HepG2 (cell line): ENCODE data around the gene KISS1R. TPM values are rescaled to one million over a fixed set of nuclear protein-coding genes. Genes with fewer than 3 reads are reported as not detected.
A peak's percentile ranks its signal among the peaks of the same experiment; 100 is the strongest.

Experiments used
- AHR ChIP-seq: IDR thresholded peaks from 2 replicates; pipeline ENCODE4 v1.6.1; 2018; ENCODE audit warnings: missing genetic modification reagents, missing compliant biosample characterization
- CHD2 ChIP-seq: IDR thresholded peaks from 2 replicates; pipeline ENCODE4 v1.6.1; 2011; ENCODE audit warnings: low read depth, low read length, improper control_type of control experiment
- FOSL1 ChIP-seq: sonication (generic); formaldehyde crosslinking; IDR thresholded peaks from 2 replicates; pipeline ENCODE4 v1.9.0; 2021; ENCODE audit warnings: missing genetic modification reagents, borderline replicate concordance
- LCORL ChIP-seq, 2 experiments: fragments of 450-650 bp in 1 of 2; sonication (generic) in 1 of 2; formaldehyde crosslinking in 1 of 2; IDR thresholded peaks; 2 replicates each; pipeline versions ENCODE4 v1.5.0 to v1.6.1; 2017 to 2020; ENCODE audit warnings: antibody characterized with exemption in 1 of 2, missing genetic modification reagents in 1 of 2
- NBN ChIP-seq: fragments of 450-650 bp; conservative IDR thresholded peaks from 2 replicates; pipeline ENCODE4 v1.6.1; 2017
- NR2C2 ChIP-seq: sonication (generic); formaldehyde crosslinking; IDR thresholded peaks from 2 replicates; pipeline ENCODE4 v1.4.0; 2020; ENCODE audit warnings: missing genetic modification reagents, mild to moderate bottlenecking, moderate library complexity, borderline replicate concordance
- PHF21A ChIP-seq: sonication (generic); formaldehyde crosslinking; IDR thresholded peaks from 2 replicates; pipeline ENCODE4 v1.5.0; 2020; ENCODE audit warnings: mild to moderate bottlenecking, missing genetic modification reagents
- RXRA ChIP-seq: sonication (generic); formaldehyde crosslinking; IDR thresholded peaks from 2 replicates; pipeline ENCODE4 v1.5.1; 2020; ENCODE audit warnings: missing genetic modification reagents
- SALL2 ChIP-seq: sonication (generic); formaldehyde crosslinking; IDR thresholded peaks from 2 replicates; pipeline ENCODE4 v1.8.1; 2023; ENCODE audit warnings: mild to moderate bottlenecking, missing genetic modification reagents, inconsistent platforms
- SOX13 ChIP-seq, 3 experiments: fragments of 450-650 bp in 1 of 3; sonication (generic) in 1 of 3; formaldehyde crosslinking in 1 of 3; IDR thresholded peaks in 2 of 3; conservative IDR thresholded peaks in 1 of 3; 2 replicates each; pipeline versions ENCODE4 v1.5.0 to v1.6.1; 2016 to 2020; ENCODE audit warnings: antibody characterized with exemption in 1 of 3, mild to moderate bottlenecking in 1 of 3, missing compliant biosample characterization in 1 of 3, missing genetic modification reagents in 1 of 3, moderate library complexity in 1 of 3
- XBP1 ChIP-seq: sonication (generic); formaldehyde crosslinking; IDR thresholded peaks from 2 replicates; pipeline ENCODE4 v1.5.0; 2020; ENCODE audit warnings: missing genetic modification reagents
- ZIK1 ChIP-seq: sonication (generic); formaldehyde crosslinking; IDR thresholded peaks from 2 replicates; pipeline ENCODE4 v1.5.0; 2020; ENCODE audit warnings: mild to moderate bottlenecking, low read depth, missing genetic modification reagents, borderline replicate concordance
- ZNF143 ChIP-seq: sonication (generic); formaldehyde crosslinking; IDR thresholded peaks from 2 replicates; pipeline ENCODE4 v1.4.0; 2020; ENCODE audit warnings: missing genetic modification reagents
- ZNF235 ChIP-seq: sonication (generic); formaldehyde crosslinking; IDR thresholded peaks from 2 replicates; pipeline ENCODE4 v1.8.1; 2023; ENCODE audit warnings: mild to moderate bottlenecking, missing genetic modification reagents, borderline replicate concordance
- ZNF296 ChIP-seq: sonication (generic); formaldehyde crosslinking; conservative IDR thresholded peaks from 2 replicates; pipeline ENCODE4 v1.5.0; 2020; ENCODE audit warnings: mild to moderate bottlenecking, missing genetic modification reagents
- ZNF350 ChIP-seq: sonication (generic); formaldehyde crosslinking; IDR thresholded peaks from 2 replicates; pipeline ENCODE4 v1.4.0; 2020; ENCODE audit warnings: mild to moderate bottlenecking, low read depth, missing genetic modification reagents, borderline replicate concordance
- ZNF569 ChIP-seq: sonication (generic); formaldehyde crosslinking; IDR thresholded peaks from 2 replicates; pipeline ENCODE4 v1.5.0; 2020; ENCODE audit warnings: mild to moderate bottlenecking, missing genetic modification reagents, moderate library complexity, borderline replicate concordance
- ZNF652 ChIP-seq: IDR thresholded peaks from 2 replicates; pipeline ENCODE4 v1.6.1; 2016; ENCODE audit warnings: low read depth, borderline replicate concordance
- ZNF724P ChIP-seq: sonication (generic); formaldehyde crosslinking; IDR thresholded peaks from 2 replicates; pipeline ENCODE4 v1.8.0; 2022; ENCODE audit warnings: missing genetic modification reagents, borderline replicate concordance
- polyA plus RNA-seq, 8 experiments: library from polyadenylated mRNA; depleted of rRNA in 3 of 8; stranded (reverse) in 7 of 8; unstranded in 1 of 8; fragments of >200 nt; fragmentation: Illumina TruSeq in 4 of 8; extraction: Trizol in 4 of 8; gene quantifications; 2 replicates each; pipeline versions ENCODE4 v1.2.1 to v1.2.3, GENCODE V29; 2011 to 2016; ENCODE audit warnings: low read depth in 4 of 8, missing spikeins in 1 of 8, mixed read lengths in 1 of 8; ENCODE audit not compliant: insufficient read depth in 1 of 8
- total RNA-seq, 5 experiments: library from RNA; depleted of rRNA; stranded (reverse); fragments of >200 nt; fragmentation: Illumina TruSeq; extraction: Trizol; gene quantifications; 2 replicates each; pipeline ENCODE4 v1.2.3, GENCODE V29; 2016; ENCODE audit warnings: low read depth in 1 of 5
- TF ChIP-seq, protein P1 (sequence below): sonication (generic); formaldehyde crosslinking; IDR thresholded peaks from 2 replicates; pipeline ENCODE4 v1.8.1; 2023; ENCODE audit warnings: mild to moderate bottlenecking, moderate library complexity, missing genetic modification reagents
- TF ChIP-seq, protein P2 (sequence below): sonication (generic); formaldehyde crosslinking; IDR thresholded peaks from 2 replicates; pipeline ENCODE4 v1.8.1; 2023; ENCODE audit warnings: mild to moderate bottlenecking, missing genetic modification reagents, borderline replicate concordance
- TF ChIP-seq, protein P3 (sequence below): sonication (generic); formaldehyde crosslinking; IDR thresholded peaks from 2 replicates; pipeline ENCODE4 v1.8.0; 2022; ENCODE audit warnings: missing genetic modification reagents, mild to moderate bottlenecking, moderate library complexity, borderline replicate concordance
- TF ChIP-seq, protein P4 (sequence below): sonication (generic); formaldehyde crosslinking; IDR thresholded peaks from 2 replicates; pipeline ENCODE4 v1.4.0; 2020; ENCODE audit warnings: mild to moderate bottlenecking, missing genetic modification reagents
- TF ChIP-seq, protein P5 (sequence below): sonication (generic); formaldehyde crosslinking; IDR thresholded peaks from 2 replicates; pipeline ENCODE4 v1.8.0; 2023; ENCODE audit warnings: mild to moderate bottlenecking, missing genetic modification reagents

KISS1R gene
- total and polyA plus RNA-seq, 2 of the 13 experiments (the other 11 are each of a cell fraction or from before 2014, with no cell fraction given) = 1.1 to 10.2 TPM

DNA sequence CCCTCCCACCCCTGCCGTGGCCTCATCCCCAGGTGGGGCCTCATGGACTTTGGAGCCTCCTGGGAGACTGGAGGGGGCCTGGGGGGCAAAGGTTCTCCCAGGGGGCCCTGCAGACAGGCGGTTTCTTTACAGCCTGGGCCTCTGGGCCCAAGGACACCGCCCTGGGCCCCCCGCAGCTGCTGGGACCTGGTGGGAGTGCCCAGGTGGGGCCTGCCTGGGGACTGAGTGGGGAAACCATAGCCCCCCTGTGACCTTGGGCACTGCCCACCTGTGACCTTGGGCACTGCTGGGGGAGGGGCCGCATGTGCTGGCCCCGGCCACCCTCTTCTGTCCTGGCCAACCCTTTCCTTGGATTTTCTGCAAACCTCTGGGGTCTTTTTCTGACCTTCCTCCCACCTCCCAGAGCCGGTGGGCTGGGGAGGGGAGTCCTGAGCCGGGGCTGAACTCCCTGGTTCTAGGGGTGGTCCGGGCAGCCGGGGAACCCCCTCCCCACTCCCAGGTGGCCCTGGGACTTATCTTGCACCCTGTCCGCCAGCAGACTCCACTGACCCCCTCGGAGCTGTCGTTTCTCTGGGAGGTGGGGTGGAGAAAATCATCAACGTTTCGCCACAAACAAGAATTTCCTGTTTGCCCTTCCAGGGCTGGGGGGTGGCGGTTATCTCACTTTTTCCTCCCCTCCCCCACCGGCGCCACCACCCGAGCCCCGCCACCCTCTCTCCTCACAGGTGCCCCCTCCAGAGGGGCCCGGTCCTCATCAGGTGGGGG, 35.7 kb downstream of the KISS1R start (continued):
- TF ChIP-seq, protein P1, sequence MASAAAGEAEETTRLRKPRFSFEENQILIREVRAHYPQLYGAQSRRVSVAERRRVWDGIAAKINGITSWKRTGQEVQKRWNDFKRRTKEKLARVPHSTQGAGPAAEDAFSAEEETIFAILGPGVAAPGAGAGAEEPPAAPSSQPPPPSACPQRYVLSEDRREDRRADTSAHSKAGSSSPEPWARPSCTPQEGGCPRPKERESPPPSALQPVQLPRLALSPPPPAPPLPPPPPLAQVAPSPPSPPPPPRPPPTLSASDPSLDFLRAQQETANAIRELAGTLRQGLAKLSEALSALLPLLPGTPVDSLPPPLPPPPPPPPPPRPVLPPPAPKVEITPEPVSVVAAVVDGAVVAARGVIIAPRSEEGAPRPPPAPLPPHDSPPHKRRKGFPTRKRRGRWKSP (CRISPR knock-in tag) = no peak; the same call in 1 of the 2 replicates
- TF ChIP-seq ZNF724P (no peak), XBP1 (0 out of 2 replicates have a peak, but pooled peaks have one; percentile 41), PHF21A (peak; percentile 99), RXRA (peak; percentile 97), ZIK1 (CRISPR knock-in tag) (no peak), ZNF569 (CRISPR knock-in tag) (no peak), ZNF143 (CRISPR knock-in tag) (peak; percentile 72), NR2C2 (CRISPR knock-in tag) (peak; percentile 88), CHD2 (peak; percentile 52; the same call in 1 of the 2 replicates), SOX13 (IDR thresholded peaks at IDR 0.05) (peak; percentile 89), SOX13 (CRISPR knock-in tag; conservative IDR thresholded peaks at IDR 0.05 in 1 of 2, IDR thresholded peaks at IDR 0.05 in 1 of 2) (peak; percentile 82 to 88; a peak in 2 of 4 replicates), ZNF350 (CRISPR knock-in tag) (peak; percentile 98), ZNF296 (CRISPR knock-in tag) (0 out of 2 replicates have a peak, but pooled peaks have one; percentile 45), FOSL1 (CRISPR knock-in tag) (no peak), ZNF235 (peak; percentile 65; the same call in 1 of the 2 replicates), AHR (0 out of 2 replicates have a peak, but pooled peaks have one; percentile 78), SALL2 (CRISPR knock-in tag) (peak; percentile 74), NBN (no peak), ZNF652 (peak; percentile 81; the same call in 1 of the 2 replicates), LCORL (IDR thresholded peaks at IDR 0.05) (no peak), LCORL (CRISPR knock-in tag; IDR thresholded peaks at IDR 0.05) (peak; percentile 95)
- TF ChIP-seq, protein P2, sequence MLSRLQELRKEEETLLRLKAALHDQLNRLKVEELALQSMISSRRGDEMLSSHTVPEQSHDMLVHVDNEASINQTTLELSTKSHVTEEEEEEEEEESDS (CRISPR knock-in tag) = no peak
- TF ChIP-seq, protein P3, sequence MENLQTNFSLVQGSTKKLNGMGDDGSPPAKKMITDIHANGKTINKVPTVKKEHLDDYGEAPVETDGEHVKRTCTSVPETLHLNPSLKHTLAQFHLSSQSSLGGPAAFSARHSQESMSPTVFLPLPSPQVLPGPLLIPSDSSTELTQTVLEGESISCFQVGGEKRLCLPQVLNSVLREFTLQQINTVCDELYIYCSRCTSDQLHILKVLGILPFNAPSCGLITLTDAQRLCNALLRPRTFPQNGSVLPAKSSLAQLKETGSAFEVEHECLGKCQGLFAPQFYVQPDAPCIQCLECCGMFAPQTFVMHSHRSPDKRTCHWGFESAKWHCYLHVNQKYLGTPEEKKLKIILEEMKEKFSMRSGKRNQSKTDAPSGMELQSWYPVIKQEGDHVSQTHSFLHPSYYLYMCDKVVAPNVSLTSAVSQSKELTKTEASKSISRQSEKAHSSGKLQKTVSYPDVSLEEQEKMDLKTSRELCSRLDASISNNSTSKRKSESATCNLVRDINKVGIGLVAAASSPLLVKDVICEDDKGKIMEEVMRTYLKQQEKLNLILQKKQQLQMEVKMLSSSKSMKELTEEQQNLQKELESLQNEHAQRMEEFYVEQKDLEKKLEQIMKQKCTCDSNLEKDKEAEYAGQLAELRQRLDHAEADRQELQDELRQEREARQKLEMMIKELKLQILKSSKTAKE = peak; percentile 94
- TF ChIP-seq, protein P4, sequence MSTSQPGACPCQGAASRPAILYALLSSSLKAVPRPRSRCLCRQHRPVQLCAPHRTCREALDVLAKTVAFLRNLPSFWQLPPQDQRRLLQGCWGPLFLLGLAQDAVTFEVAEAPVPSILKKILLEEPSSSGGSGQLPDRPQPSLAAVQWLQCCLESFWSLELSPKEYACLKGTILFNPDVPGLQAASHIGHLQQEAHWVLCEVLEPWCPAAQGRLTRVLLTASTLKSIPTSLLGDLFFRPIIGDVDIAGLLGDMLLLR (CRISPR knock-in tag) = no peak
- TF ChIP-seq, protein P5, sequence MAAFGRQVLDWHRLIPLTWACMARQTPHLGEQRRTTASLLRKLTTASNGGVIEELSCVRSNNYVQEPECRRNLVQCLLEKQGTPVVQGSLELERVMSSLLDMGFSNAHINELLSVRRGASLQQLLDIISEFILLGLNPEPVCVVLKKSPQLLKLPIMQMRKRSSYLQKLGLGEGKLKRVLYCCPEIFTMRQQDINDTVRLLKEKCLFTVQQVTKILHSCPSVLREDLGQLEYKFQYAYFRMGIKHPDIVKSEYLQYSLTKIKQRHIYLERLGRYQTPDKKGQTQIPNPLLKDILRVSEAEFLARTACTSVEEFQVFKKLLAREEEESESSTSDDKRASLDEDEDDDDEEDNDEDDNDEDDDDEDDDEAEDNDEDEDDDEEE = 0 out of 2 replicates have a peak, but pooled peaks have one; percentile 82
